Sigmoid colon (tissue), 3 donors: ENCODE results near the gene ADH5.

Experiments used
- CTCF ChIP-seq, 4 experiments: fragments of 450-650 bp in 3 of 4; fragments of 200-600 bp in 1 of 4; IDR thresholded peaks; one replicate each; pipeline ENCODE4 v1.5.1; 2016 to 2019; ENCODE audit warnings: antibody characterized with exemption in 4 of 4, mild to moderate bottlenecking in 3 of 4, moderate library complexity in 2 of 4
- POLR2A ChIP-seq, 2 donors: fragments of 450-650 bp; IDR thresholded peaks; one replicate each; pipeline ENCODE4 v1.6.1; 2016; ENCODE audit warnings: antibody characterized with exemption in 2 of 2, mild to moderate bottlenecking in 2 of 2, moderate library complexity in 2 of 2

- TF ChIP-seq POLR2A (IDR thresholded peaks at IDR 0.05) (no peak), CTCF (IDR thresholded peaks at IDR 0.05) (no peak)
Measured at GRCh38 chr4:99059550-99059949, 29.0 kb downstream of the ADH5 start.
